NCI-H345 treated with DMSO at 0.1 percent for 48 hours (cell line): ENCODE results near the gene NDUFS1.
"Not testable (repeated sequence)": the region's sequence is repeated elsewhere in the genome, so short reads cannot be mapped to it uniquely, and the experiment has no call there.

ENCODE experiments used
- DNase-seq: peaks from one replicate; lab custom pipeline; 2025; ENCODE audit not compliant: unreplicated experiment; lab: John Stamatoyannopoulos, UW

Gene NDUFS1

DNA sequence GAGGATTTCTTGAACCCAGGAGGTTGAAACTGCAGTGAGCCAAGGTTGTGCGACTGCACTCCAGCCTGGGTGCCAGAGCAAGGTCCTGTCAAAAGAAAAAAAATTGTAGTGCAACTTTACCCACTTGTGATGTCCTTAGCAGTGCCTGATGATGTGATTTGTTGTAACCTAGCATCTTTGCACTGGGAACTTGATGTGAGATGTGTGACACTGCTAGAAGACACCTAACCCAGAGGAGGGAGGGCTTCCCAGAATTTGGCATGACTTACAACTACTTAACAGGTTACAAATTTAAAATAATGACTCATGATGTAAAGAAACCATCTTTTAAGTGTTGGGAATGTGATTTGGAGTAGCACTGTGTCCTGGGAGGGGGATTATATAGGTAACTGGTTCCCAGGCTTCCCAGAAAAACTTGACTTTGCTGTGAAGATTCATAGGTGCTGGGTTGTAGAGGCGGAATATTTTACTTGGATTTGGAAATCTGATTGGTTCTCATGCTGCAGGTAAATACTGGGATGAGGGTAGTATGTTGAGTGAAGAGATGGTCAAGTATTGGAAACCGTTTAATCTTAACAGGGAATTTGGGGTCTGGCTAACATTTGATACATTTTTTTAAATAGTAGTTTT lies 4.1 kb upstream of the NDUFS1 start:
- no peak for DNase-seq

- DNase-seq: not testable (repeated sequence)
These were observed 3.2 kb upstream of the NDUFS1 start for GRCh38 chr2:206162401-206162800.

DNA sequence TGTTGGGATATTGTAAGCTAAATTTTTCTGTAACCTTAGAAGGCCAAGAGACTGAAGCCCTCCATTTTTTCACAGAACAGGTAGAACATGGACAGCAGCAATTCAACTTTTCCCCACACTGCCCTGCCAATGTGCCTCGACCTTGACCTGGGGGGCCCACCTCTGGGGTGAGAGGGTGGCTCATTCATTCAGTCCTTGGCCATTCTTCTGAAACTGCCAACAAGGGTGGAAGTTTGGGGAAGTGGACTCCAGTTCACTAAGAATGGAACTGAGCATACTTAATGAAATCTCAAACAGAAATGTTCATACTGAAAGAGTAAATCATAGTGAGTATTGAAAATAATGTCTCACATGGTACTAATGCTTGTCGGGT lies 1.5 kb upstream of the NDUFS1 start:
- no peak for DNase-seq

- no peak for DNase-seq
These were observed 1.0 kb upstream of the NDUFS1 start for GRCh38 chr2:206160125-206160806.

- DNase-seq: no peak
These were observed 490 bp downstream of the NDUFS1 start for GRCh38 chr2:206158563-206159345.

DNA sequence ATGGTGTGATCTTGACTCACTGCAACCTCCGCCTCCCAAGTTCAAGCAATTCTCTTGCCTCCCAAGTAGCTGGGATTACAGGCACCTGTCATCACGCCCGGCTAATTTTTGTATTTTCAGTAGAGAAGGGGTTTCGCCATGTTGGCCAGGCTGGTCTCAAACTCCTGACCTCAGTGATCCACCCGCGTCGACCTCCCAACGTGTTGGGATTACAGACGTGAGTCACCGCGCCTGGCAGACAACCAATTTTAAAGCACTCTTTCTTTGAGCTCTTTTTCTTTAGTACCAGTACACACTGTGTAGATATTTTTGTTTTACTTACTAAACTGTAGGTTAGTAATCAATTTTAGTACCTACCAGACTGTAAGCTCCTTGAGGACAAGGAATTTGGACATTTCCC lies 2.2 kb downstream of the NDUFS1 start:
- DNase-seq: not testable (repeated sequence)

DNA sequence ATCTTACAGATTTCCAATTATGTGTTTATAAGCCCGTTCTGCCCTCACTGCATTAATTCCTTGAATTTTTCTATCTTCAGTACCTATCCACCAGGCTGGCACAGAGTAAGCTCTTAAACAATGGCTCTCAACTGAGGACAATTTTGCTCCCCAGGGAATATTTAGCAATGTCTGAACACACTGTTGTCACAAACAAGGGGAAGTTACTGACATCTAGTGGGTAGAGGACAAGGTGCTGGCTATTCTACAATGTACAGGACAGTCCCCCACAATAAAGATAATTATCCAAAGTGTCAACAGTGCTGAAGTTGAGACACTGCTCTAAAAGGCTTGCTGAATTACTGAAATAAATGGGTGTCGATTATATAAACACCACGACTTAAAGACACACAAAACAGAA lies 5.0 kb downstream of the NDUFS1 start:
- DNase-seq: no peak

DNA sequence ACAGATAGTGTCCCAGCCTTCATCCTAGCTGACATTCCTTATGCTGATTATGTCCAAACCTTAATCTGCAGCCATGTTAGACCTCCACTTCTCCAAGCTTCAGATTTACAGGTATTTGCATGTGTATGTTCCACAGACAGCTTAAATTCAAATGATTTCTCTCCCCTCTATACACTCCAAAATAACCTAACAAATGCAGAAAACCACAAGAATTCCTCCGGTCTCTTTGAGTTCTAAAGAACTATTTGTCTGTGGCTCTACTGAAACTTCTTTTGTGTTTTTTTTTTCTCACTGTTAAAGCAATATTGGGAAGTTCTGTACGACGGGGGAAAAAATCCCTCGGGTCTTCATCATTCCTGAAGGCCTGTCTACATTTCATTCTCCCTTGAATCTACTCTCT lies 8.6 kb downstream of the NDUFS1 start:
- no peak for DNase-seq

DNA sequence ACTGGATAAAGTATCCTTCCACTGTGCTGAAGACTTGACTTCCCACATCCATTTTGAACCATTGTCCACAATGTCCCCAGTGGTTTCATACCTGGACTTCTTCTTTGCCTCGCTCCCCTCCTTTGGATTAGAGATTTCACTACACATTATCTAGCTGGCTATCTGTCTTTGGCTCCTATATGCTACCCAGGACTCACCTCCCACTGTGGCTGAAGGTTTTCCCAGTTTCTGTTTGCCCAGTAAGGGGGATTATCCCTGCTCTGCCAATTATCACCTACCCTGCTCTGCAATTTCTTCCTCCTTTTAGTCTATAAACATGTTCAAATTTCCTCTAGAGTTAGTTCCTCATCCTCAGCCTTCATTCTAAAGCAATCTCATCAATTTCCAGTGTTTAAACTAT lies 9.1 kb downstream of the NDUFS1 start:
- no peak for DNase-seq

DNA sequence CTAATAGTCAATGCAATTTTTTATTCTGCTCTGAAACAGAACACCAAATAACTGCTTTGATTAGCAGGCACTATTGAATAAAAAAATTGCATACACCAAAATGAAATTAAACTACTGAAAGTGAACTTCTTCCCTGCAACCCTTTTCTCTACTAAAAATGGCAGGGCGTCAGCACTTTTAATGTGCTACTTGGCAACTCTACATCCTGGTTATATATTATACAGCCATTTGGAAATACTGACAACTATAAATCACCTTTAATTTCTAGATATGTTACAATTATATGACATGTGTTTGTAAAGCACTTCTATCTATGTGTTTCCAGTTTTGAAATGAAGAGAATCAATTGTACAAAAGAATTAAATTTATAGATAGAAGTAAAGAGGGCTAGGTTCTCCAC lies 9.9 kb downstream of the NDUFS1 start:
- no peak for DNase-seq

GRCh38 chr2:206145665-206146064 lies 13.6 kb downstream of the NDUFS1 start:
- no peak for DNase-seq

DNA sequence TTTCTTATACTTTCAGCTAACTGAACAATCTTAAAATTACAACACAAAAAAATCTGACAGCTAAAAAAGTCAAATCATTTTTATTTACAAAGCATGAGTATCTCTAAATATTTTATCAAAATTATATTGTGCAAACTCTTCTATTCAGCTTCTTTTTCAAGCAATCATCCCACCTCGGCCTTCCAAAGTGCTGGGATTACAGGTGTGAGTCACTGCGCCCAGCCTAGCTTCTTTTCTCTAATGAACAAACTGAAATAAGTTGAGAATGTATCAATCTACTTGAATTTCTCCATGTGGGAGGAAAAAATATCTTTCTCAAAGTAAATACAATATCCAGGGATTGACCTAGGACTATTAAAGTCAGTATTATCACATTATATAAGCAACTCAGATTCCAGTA lies 14.9 kb downstream of the NDUFS1 start:
- DNase-seq: no peak

DNA sequence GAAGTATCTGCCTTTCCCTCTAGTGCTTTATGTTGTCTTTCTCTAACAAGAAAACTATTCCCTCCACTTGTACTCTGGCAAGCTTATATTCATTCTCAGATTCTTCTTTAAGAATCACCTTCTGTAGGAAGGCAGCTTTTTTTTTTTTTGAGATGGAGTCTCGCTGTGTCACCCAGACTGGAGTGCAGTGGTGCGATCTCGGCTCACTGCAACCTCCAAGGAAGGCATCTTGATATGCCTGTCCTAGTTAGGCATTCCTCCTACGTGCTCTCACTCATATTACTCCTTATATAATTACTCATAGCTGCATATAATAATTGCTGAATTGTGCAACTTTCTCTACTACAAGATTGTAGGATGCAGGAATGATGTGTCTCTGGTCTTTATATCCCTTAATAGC lies 15.8 kb downstream of the NDUFS1 start:
- no peak for DNase-seq

DNA sequence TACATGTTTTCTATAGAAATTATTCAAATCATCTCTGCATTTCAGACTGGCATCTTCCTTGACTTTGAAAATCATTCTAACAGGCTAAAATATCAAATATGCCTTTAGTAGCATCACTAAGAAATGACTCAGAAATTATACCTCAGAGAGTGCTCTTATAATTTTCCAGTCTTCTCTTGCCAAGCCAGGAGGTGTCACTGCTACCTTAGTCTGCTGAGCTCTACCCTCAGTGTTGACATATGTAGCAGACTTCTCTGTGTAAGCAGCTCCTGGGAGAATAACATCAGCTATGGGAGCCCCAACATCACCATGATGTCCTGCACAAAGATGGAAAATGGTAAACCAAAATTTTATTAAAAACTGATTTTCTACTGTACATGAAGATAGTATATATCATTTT lies 31.6 kb downstream of the NDUFS1 start:
- no peak for DNase-seq

DNA sequence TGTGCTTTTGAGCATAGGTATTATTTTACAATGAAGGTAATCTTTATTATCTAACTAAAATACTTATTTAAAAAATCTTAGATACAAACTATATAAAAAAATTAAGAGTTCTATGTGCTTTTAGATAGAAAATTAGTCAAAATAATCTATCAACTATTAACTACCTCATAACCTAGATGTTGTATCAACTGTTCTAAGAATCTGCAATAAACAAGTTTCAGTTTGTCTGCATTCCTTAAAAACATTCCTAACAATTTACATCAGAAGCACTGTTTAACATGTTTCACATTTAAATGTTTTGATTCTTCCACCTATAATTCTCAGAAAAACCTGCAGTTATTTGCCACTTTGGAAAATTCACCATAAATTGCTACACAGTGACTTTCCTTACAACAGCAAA lies 33.3 kb downstream of the NDUFS1 start:
- no peak for DNase-seq

DNA sequence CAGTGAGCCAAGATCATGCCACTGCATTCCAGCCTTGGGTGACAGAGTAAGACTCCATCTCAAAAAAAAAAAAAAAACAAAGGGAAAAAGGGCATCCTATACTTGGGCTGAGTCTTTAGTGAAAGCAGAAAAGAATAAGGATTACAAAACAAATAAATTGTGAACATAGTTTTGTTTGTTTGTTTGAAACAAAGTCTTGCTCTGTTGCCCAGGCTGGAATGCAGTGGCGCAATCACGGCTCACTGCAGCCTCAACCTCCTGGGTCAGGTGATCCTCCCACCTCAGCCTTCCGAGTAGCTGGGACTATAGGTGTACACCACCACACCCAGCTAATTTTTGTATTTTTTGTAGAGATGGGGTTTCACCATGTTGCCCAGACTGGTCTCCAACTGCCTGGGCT lies 36.7 kb downstream of the NDUFS1 start:
- not testable (repeated sequence) for DNase-seq

- DNase-seq: no peak
These were observed 43.0 kb downstream of the NDUFS1 start for GRCh38 chr2:206116278-206116677.

DNA sequence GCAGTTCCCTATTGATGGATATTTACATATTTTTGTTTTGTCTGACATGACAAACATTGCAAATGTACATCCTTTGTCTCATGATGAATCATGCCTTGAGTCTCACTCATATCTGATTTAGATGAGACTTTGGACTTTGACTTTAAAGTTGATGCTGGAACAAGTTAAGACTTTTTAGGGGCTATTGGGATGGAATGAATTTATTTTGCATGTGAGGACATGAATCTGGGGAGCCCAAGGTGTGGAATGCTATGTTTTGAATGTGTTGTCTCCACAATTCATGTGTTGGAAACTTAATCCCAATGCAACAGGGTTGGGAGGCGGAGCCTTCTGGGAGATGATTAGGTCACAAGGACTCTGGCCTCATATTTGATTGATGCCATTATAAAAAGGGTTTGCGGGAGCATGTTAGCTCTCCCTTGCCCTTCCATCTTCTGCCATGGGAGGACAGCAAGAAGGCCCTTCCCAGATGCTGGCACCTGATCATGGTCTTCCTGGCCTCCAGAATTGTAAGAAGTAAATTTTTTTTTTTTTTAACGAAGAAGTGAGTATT lies 44.1 kb downstream of the NDUFS1 start:
- DNase-seq: no peak

- DNase-seq: no peak
These were observed 46.2 kb downstream of the NDUFS1 start for GRCh38 chr2:206112846-206113547.

DNA sequence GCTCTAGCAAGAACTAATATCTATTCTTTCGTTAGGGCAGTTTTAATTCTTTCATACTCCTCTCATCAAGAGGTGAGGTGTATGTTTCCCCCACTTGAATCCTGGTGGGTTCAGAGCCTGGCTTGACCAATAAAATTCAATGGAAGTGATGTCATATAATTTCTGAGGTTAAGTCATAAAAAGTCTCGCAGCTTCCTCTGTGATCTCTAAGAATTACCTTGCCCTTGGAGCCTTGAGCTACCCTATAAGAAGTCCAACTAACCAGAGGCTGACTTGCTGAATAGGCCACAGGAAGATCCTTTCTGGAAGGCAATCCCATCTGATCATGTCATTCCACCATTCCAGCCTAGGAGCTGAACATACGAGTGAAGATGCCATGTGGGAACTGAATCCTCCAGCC lies 47.1 kb downstream of the NDUFS1 start:
- DNase-seq: no peak

DNA sequence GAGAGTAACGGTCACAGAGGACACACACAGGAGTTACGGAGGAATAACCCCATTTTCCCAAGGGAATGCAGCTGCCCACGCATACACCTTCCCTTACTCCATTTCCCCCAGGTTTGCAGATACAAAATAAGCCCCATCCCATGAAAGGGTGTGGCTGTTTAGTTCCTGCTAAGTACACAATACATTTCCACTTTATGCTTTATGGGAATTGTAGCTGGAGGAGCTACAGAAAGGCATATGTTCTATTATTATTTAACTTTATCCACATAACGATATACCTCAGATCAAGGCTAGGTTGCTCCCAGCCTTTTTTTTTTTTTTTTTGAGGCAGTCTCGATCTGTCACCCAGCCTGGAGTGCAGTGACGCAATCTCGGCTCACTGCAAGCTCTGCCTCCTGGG lies 50.5 kb downstream of the NDUFS1 start:
- no peak for DNase-seq
